Endodermal cell (in vitro differentiated cells): ENCODE results near the gene DENND1A. TPM values are rescaled to one million over a fixed set of nuclear protein-coding genes. Genes with fewer than 3 reads are reported as not detected.

Source experiments
- DNase-seq: peaks from one replicate; pipeline ENCODE4 v3.0.0-alpha.2; 2017
- H3K27ac ChIP-seq: 2 replicates; pipeline ENCODE4 v1.5.1; 2013; ENCODE audit warnings: mild to moderate bottlenecking, low read depth, low read length, moderate library complexity
- H3K27me3 ChIP-seq: 2 replicates; pipeline ENCODE4 v1.6.1; 2013; ENCODE audit warnings: mild to moderate bottlenecking, low read length, moderate library complexity; ENCODE audit not compliant: insufficient read depth, control insufficient read depth, poor library complexity, severe bottlenecking
- H3K36me3 ChIP-seq: 2 replicates; pipeline ENCODE4 v1.7.0; 2013; ENCODE audit warnings: mild to moderate bottlenecking, low read length, moderate library complexity; ENCODE audit not compliant: control insufficient read depth, insufficient read depth
- H3K4me1 ChIP-seq: one replicate; pipeline ENCODE4 v1.7.0; 2013; ENCODE audit warnings: low read length; ENCODE audit not compliant: control insufficient read depth, insufficient read depth
- H3K4me3 ChIP-seq: 2 replicates; pipeline ENCODE4 v1.5.1; 2013; ENCODE audit warnings: mild to moderate bottlenecking, low read length, moderate library complexity
- H3K9ac ChIP-seq: 2 replicates; pipeline ENCODE4 v1.6.1; 2013; ENCODE audit warnings: mild to moderate bottlenecking, low read length, moderate library complexity; ENCODE audit not compliant: poor library complexity, severe bottlenecking; ENCODE audit errors: extremely low read depth
- H3K9me3 ChIP-seq: 2 replicates; pipeline ENCODE4 v1.6.1; 2013; ENCODE audit warnings: mild to moderate bottlenecking, low read length, moderate library complexity; ENCODE audit not compliant: control insufficient read depth
- H3K27ac Mint-ChIP-seq: 2 replicates; pipeline ENCODE4 v1.8.0; 2020; ENCODE audit warnings: mixed read lengths
- H3K27me3 Mint-ChIP-seq: 2 replicates; pipeline ENCODE4 v1.8.0; 2021; ENCODE audit warnings: mild to moderate bottlenecking, mixed read lengths; ENCODE audit not compliant: insufficient read depth
- H3K36me3 Mint-ChIP-seq: 2 replicates; pipeline ENCODE4 v1.8.0; 2020; ENCODE audit warnings: low read depth, mixed read lengths
- H3K4me1 Mint-ChIP-seq: 2 replicates; pipeline ENCODE4 v1.8.0; 2020; ENCODE audit warnings: mixed read lengths
- H3K4me3 Mint-ChIP-seq: 2 replicates; pipeline ENCODE4 v1.8.0; 2020; ENCODE audit warnings: mild to moderate bottlenecking, moderate library complexity, mixed read lengths
- H3K9me3 Mint-ChIP-seq: 2 replicates; pipeline ENCODE4 v1.8.0; 2020; ENCODE audit warnings: mild to moderate bottlenecking, mixed read lengths
- CTCF ChIP-seq: fragments of 200-600 bp; sonication (generic); conservative IDR thresholded peaks from 2 replicates; pipeline ENCODE4 v1.5.0; 2021; ENCODE audit warnings: antibody characterized with exemption, mild to moderate bottlenecking
- WGBS, 2 experiments: methylation state at CpG; one replicate each; pipeline versions ENCODE4 v1.1.5 to v1.1.7; 2013; ENCODE audit warnings: missing lambda C conversion rate in 2 of 2, mixed read lengths in 1 of 2; ENCODE audit not compliant: insufficient coverage in 1 of 2, insufficient read length in 1 of 2; 5-methylcytosine and 5-hydroxymethylcytosine counted together
- total RNA-seq, 2 donors: library from RNA; stranded (reverse); fragmentation: NEBNext Ultra II Directional in 1 of 2; extraction: Animal tissue kit (Norgen Biotek cat#: 25700) in 1 of 2; gene quantifications; 2 replicates in 1 of 2; 3 replicates in 1 of 2; pipeline ENCODE4 v1.2.1, GENCODE V29; 2021

Gene DENND1A
- total RNA-seq, 2 donors from 2014 or later = 29.5 to 38.4 TPM

- H3K9ac ChIP-seq = no peak overlapping the region
- no peaks in the 10 kb centered on the region for H3K36me3 Mint-ChIP-seq
- WGBS, 2 experiments = 87 to 95% methylated on average over 6 of the region's 6 CpGs
- H3K9me3 ChIP-seq = peaks cover 1% of the 10 kb centered on the region
- no peaks in the 10 kb centered on the region for H3K4me1 Mint-ChIP-seq
- no peak overlapping the region for H3K4me3 Mint-ChIP-seq
- TF ChIP-seq CTCF = no peak
- no peaks in the 10 kb centered on the region for H3K36me3 ChIP-seq
- H3K27me3 ChIP-seq = no peaks in the 10 kb centered on the region
- H3K4me3 ChIP-seq = no peak overlapping the region
- H3K4me1 ChIP-seq = no peaks in the 10 kb centered on the region
- no peak for DNase-seq
- H3K27me3 Mint-ChIP-seq = no peaks in the 10 kb centered on the region
- H3K27ac ChIP-seq = no peak overlapping the region
- no peak overlapping the region for H3K27ac Mint-ChIP-seq
- peaks cover under 1% of the 10 kb centered on the region for H3K9me3 Mint-ChIP-seq
Measured at GRCh38 chr9:123524866-123525265, 405.1 kb downstream of the DENND1A start.

DNA sequence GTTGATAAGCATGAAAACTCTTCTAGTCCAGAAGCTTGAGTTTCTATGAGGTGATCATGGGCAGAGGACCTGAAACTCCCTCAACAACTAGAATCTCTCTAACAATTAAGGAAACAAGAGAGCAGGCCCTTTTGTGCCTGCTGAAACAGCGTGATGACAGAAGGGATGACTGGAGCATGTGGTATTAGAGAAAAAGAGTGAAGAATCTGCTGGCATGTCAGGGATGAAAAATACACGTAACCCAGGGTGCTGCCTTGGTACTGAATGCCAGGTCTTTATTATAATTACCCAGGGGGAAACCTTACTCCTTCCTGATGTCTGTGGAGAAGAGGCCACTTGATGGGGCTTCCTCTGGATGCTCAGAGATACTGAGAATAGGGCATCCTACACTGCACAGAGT, 406.1 kb downstream of the DENND1A start:
- Histone ChIP-seq H3K27ac (no peak overlapping the region), H3K36me3 (no peaks in the 10 kb centered on the region), H3K4me1 (no peaks in the 10 kb centered on the region), H3K27me3 (no peaks in the 10 kb centered on the region), H3K9ac (no peak overlapping the region), H3K4me3 (no peak overlapping the region), H3K9me3 (no peaks in the 10 kb centered on the region)
- 96 to 100% methylated on average over 2 of the region's 2 CpGs for WGBS, 2 experiments
- TF ChIP-seq CTCF = no peak
- Mint-ChIP-seq H3K36me3 (no peaks in the 10 kb centered on the region), H3K9me3 (no peaks in the 10 kb centered on the region), H3K4me1 (no peaks in the 10 kb centered on the region), H3K4me3 (no peak overlapping the region), H3K27ac (no peak overlapping the region), H3K27me3 (no peaks in the 10 kb centered on the region)
- no peak for DNase-seq

DNA sequence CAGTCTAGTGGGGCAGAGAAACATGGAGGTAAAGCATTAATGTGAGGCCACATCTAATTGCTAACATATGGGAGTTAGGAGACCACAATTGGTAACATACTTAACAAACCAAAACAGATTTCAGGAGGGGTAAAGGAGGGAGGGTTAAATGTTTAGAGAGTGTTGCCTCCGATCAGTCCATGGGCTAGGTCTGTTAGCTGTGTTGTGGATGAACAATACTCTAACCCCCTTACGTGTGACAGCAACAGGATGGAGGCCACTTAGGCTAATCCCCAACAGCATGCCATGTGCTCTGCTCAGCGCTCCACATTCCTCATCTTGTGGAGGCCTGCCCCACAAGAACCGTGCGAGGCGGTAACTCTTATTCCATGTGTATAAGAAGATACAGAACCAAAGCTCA, 406.9 kb downstream of the DENND1A start:
- Mint-ChIP-seq H3K36me3 (no peaks in the 10 kb centered on the region), H3K4me3 (no peak overlapping the region), H3K27ac (no peak overlapping the region), H3K9me3 (no peaks in the 10 kb centered on the region), H3K4me1 (no peaks in the 10 kb centered on the region), H3K27me3 (no peaks in the 10 kb centered on the region)
- no peaks in the 10 kb centered on the region for H3K36me3 ChIP-seq
- no peaks in the 10 kb centered on the region for H3K27me3 ChIP-seq
- DNase-seq = no peak
- no peaks in the 10 kb centered on the region for H3K4me1 ChIP-seq
- no peak overlapping the region for H3K9ac ChIP-seq
- no peak overlapping the region for H3K27ac ChIP-seq
- H3K4me3 ChIP-seq = no peak overlapping the region
- no peak for TF ChIP-seq CTCF
- 93 to 97% methylated on average over 5 to 6 of the region's 6 CpGs for WGBS, 2 experiments
- H3K9me3 ChIP-seq = no peaks in the 10 kb centered on the region
